HG03575 (cell line): ENCODE data around the gene TP53.

Source experiments
- ATAC-seq: cut with Tn5 transposase; IDR thresholded peaks from one replicate; pipeline ENCODE4 v1.9.1; 2021; ENCODE audit not compliant: unreplicated experiment, insufficient number of reproducible peaks, low FRiP score; ENCODE audit errors: extremely low read depth

The TP53 gene

GRCh38 chr17:7687072-7687907 is at the start of gene TP53:
TSS of gene TP53 (minus strand) at chr17:7687490. CDS start at chr17:7676594, 10,896 bp downstream.
- no peak for ATAC-seq

GRCh38 chr17:7732981-7733539 is 45.8 kb upstream of the TP53 start:
- no peak for ATAC-seq

GRCh38 chr17:7729816-7730215 is 42.5 kb upstream of the TP53 start:
- ATAC-seq, result no peak

- ATAC-seq, result no peak
These were observed 40.6 kb upstream of the TP53 start for GRCh38 chr17:7727886-7728285.

- ATAC-seq, result no peak
These were observed 34.3 kb upstream of the TP53 start for GRCh38 chr17:7721612-7722011.

- ATAC-seq, result no peak
These were observed 32.8 kb upstream of the TP53 start for GRCh38 chr17:7720125-7720524.

- ATAC-seq, result no peak
These were observed 32.4 kb upstream of the TP53 start for GRCh38 chr17:7719661-7720060.

- ATAC-seq, result no peak
These were observed 30.6 kb upstream of the TP53 start for GRCh38 chr17:7717756-7718350.

GRCh38 chr17:7716901-7717755 is 29.8 kb upstream of the TP53 start, which contains the start of gene DNAH2:
TSS of gene DNAH2 (plus strand) at chr17:7717744. CDS start at chr17:7719735, 1,991 bp downstream.
- ATAC-seq, result no peak

GRCh38 chr17:7715936-7716886 is 28.9 kb upstream of the TP53 start:
- ATAC-seq, result no peak

GRCh38 chr17:7714721-7715594 is 27.7 kb upstream of the TP53 start:
- no peak for ATAC-seq

- ATAC-seq, result no peak
These were observed 26.5 kb upstream of the TP53 start for GRCh38 chr17:7713782-7714181.

GRCh38 chr17:7712111-7712771 is 25.0 kb upstream of the TP53 start:
- ATAC-seq, result no peak

- ATAC-seq, result no peak
These were observed 23.9 kb upstream of the TP53 start for GRCh38 chr17:7711051-7711755.

GRCh38 chr17:7710301-7710700 is 23.0 kb upstream of the TP53 start:
- no peak for ATAC-seq

- no peak for ATAC-seq
These were observed 21.7 kb upstream of the TP53 start for GRCh38 chr17:7709031-7709430.
